ENCODE measurements around the gene SUCO.
A peak's percentile ranks its signal among the peaks of the same experiment; 100 is the strongest.
"Not testable (repeated sequence)": the region's sequence is repeated elsewhere in the genome, so short reads cannot be mapped to it uniquely, and the experiment has no call there.

SUCO gene

GRCh38 chr1:172532700-172533512 lies at the start of gene SUCO:
TSS of gene SUCO (plus strand) at chr1:172533150. CDS start at chr1:172533436, 286 bp downstream.
- DNase-seq: peak; percentile 100

GRCh38 chr1:172483448-172483847 lies 49.5 kb upstream of the SUCO start:
- no peak for DNase-seq

- DNase-seq: no peak
These were observed 48.7 kb upstream of the SUCO start for GRCh38 chr1:172484252-172484651.

GRCh38 chr1:172485626-172486025 lies 47.3 kb upstream of the SUCO start:
- DNase-seq: no peak

- no peak for DNase-seq
These were observed 46.0 kb upstream of the SUCO start for GRCh38 chr1:172486805-172487454.

- DNase-seq: no peak
These were observed 45.4 kb upstream of the SUCO start for GRCh38 chr1:172487550-172487949.

- no peak for DNase-seq
These were observed 44.6 kb upstream of the SUCO start for GRCh38 chr1:172488393-172488792.

GRCh38 chr1:172489847-172490246 lies 43.1 kb upstream of the SUCO start:
- no peak for DNase-seq

GRCh38 chr1:172492421-172492820 lies 40.5 kb upstream of the SUCO start:
- DNase-seq: no peak

GRCh38 chr1:172494166-172494565 lies 38.8 kb upstream of the SUCO start:
- no peak for DNase-seq

GRCh38 chr1:172496127-172496526 lies 36.8 kb upstream of the SUCO start:
- DNase-seq: not testable (repeated sequence)

- no peak for DNase-seq
These were observed 36.3 kb upstream of the SUCO start for GRCh38 chr1:172496678-172497077.

- peak; percentile 89 for DNase-seq
These were observed 35.7 kb upstream of the SUCO start for GRCh38 chr1:172497230-172497629.

GRCh38 chr1:172498857-172499256 lies 34.1 kb upstream of the SUCO start:
- DNase-seq: no peak

GRCh38 chr1:172499636-172500141 lies 33.3 kb upstream of the SUCO start:
- no peak for DNase-seq

- DNase-seq: no peak
These were observed 32.7 kb upstream of the SUCO start for GRCh38 chr1:172500207-172500606.

- no peak for DNase-seq
These were observed 25.2 kb upstream of the SUCO start for GRCh38 chr1:172507741-172508140.

GRCh38 chr1:172510479-172510878 lies 22.5 kb upstream of the SUCO start:
- no peak for DNase-seq

GRCh38 chr1:172512591-172512990 lies 20.4 kb upstream of the SUCO start:
- no peak for DNase-seq

GRCh38 chr1:172513479-172513878 lies 19.5 kb upstream of the SUCO start:
- no peak for DNase-seq

- no peak for DNase-seq
These were observed 18.8 kb upstream of the SUCO start for GRCh38 chr1:172514108-172514507.

GRCh38 chr1:172515436-172515835 lies 17.5 kb upstream of the SUCO start:
- no peak for DNase-seq

- DNase-seq: no peak
These were observed 17.0 kb upstream of the SUCO start for GRCh38 chr1:172515927-172516326.

- no peak for DNase-seq
These were observed 15.9 kb upstream of the SUCO start for GRCh38 chr1:172517081-172517480.
